ENCODE data around the gene CDADC1.
"Not testable (repeated sequence)": the region's sequence is repeated elsewhere in the genome, so short reads cannot be mapped to it uniquely, and the experiment has no call there.

- not testable (repeated sequence) for TF ChIP-seq CTCF (IDR thresholded peaks at IDR 0.05; ENCODE audit: borderline replicate concordance, extremely low read depth, low read length, poor library complexity, severe bottlenecking); EZH2 (IDR thresholded peaks at IDR 0.05; ENCODE audit: borderline replicate concordance, low read depth, low read length, severe bottlenecking)
These were observed 79.4 kb downstream of the CDADC1 start for GRCh38 chr13:49327145-49327544.

All from DND-41 (cell line).